Measurements from ENCODE around the gene RNF123.
A peak's percentile ranks its signal among the peaks of the same experiment; 100 is the strongest.

RNF123 gene

GRCh38 chr3:49659756-49660155 is 29.6 kb upstream of the RNF123 start:
- TF ChIP-seq YY1 (IDR thresholded peaks at IDR 0.05; ENCODE audit: insufficient read depth, insufficient read length) (no peak), SUZ12 (IDR thresholded peaks at IDR 0.05; ENCODE audit: extremely low read depth, insufficient read depth, insufficient read length) (no peak), ZNF274 (IDR thresholded peaks at IDR 0.05; ENCODE audit: low read depth, low read length) (no peak)
- Histone ChIP-seq H3K9ac (ENCODE audit: insufficient read length, low read depth) (no peak overlapping the region), H3K9me3 (ENCODE audit: insufficient read depth, low read length) (no peaks in the 10 kb centered on the region), H3K4me3 (ENCODE audit: insufficient read length, low read depth) (no peak overlapping the region), H3K4me1 (ENCODE audit: insufficient read depth, insufficient read length) (peaks cover 18% of the 10 kb centered on the region), H3K27me3 (ENCODE audit: insufficient read depth, insufficient read length) (no peaks in the 10 kb centered on the region), H3K36me3 (ENCODE audit: insufficient read depth, insufficient read length, low read length) (no peaks in the 10 kb centered on the region)
- no peak for DNase-seq (ENCODE audit: low read depth, low spot score)

GRCh38 chr3:49661281-49661680 is 28.1 kb upstream of the RNF123 start:
- H3K4me3 ChIP-seq (ENCODE audit: insufficient read length, low read depth): no peak overlapping the region
- peaks cover 23% of the 10 kb centered on the region for H3K4me1 ChIP-seq (ENCODE audit: insufficient read depth, insufficient read length)
- no peaks in the 10 kb centered on the region for H3K27me3 ChIP-seq (ENCODE audit: insufficient read depth, insufficient read length)
- TF ChIP-seq SUZ12 (IDR thresholded peaks at IDR 0.05; ENCODE audit: extremely low read depth, insufficient read depth, insufficient read length): no peak
- TF ChIP-seq YY1 (IDR thresholded peaks at IDR 0.05; ENCODE audit: insufficient read depth, insufficient read length): no peak
- TF ChIP-seq ZNF274 (IDR thresholded peaks at IDR 0.05; ENCODE audit: low read depth, low read length): no peak
- H3K9me3 ChIP-seq (ENCODE audit: insufficient read depth, low read length): no peaks in the 10 kb centered on the region
- no peaks in the 10 kb centered on the region for H3K36me3 ChIP-seq (ENCODE audit: insufficient read depth, insufficient read length, low read length)
- H3K9ac ChIP-seq (ENCODE audit: insufficient read length, low read depth): no peak overlapping the region
- DNase-seq (ENCODE audit: low read depth, low spot score): no peak

GRCh38 chr3:49662021-49662420 is 27.3 kb upstream of the RNF123 start:
- no peaks in the 10 kb centered on the region for H3K27me3 ChIP-seq (ENCODE audit: insufficient read depth, insufficient read length)
- no peaks in the 10 kb centered on the region for H3K36me3 ChIP-seq (ENCODE audit: insufficient read depth, insufficient read length, low read length)
- no peak for TF ChIP-seq ZNF274 (IDR thresholded peaks at IDR 0.05; ENCODE audit: low read depth, low read length)
- TF ChIP-seq YY1 (IDR thresholded peaks at IDR 0.05; ENCODE audit: insufficient read depth, insufficient read length): no peak
- TF ChIP-seq SUZ12 (IDR thresholded peaks at IDR 0.05; ENCODE audit: extremely low read depth, insufficient read depth, insufficient read length): no peak
- no peaks in the 10 kb centered on the region for H3K9me3 ChIP-seq (ENCODE audit: insufficient read depth, low read length)
- DNase-seq (ENCODE audit: low read depth, low spot score): no peak
- no peak overlapping the region for H3K4me3 ChIP-seq (ENCODE audit: insufficient read length, low read depth)
- H3K9ac ChIP-seq (ENCODE audit: insufficient read length, low read depth): no peak overlapping the region
- peaks cover 19% of the 10 kb centered on the region for H3K4me1 ChIP-seq (ENCODE audit: insufficient read depth, insufficient read length)

- no peaks in the 10 kb centered on the region for H3K9me3 ChIP-seq (ENCODE audit: insufficient read depth, low read length)
- no peak for DNase-seq (ENCODE audit: low read depth, low spot score)
- no peaks in the 10 kb centered on the region for H3K36me3 ChIP-seq (ENCODE audit: insufficient read depth, insufficient read length, low read length)
- TF ChIP-seq SUZ12 (IDR thresholded peaks at IDR 0.05; ENCODE audit: extremely low read depth, insufficient read depth, insufficient read length) (no peak), ZNF274 (IDR thresholded peaks at IDR 0.05; ENCODE audit: low read depth, low read length) (no peak), YY1 (IDR thresholded peaks at IDR 0.05; ENCODE audit: insufficient read depth, insufficient read length) (no peak)
- H3K27me3 ChIP-seq (ENCODE audit: insufficient read depth, insufficient read length): no peaks in the 10 kb centered on the region
- H3K4me3 ChIP-seq (ENCODE audit: insufficient read length, low read depth): no peak overlapping the region
- no peak overlapping the region for H3K9ac ChIP-seq (ENCODE audit: insufficient read length, low read depth)
- H3K4me1 ChIP-seq (ENCODE audit: insufficient read depth, insufficient read length): peaks cover 22% of the 10 kb centered on the region
Measured at GRCh38 chr3:49662720-49663413, 26.5 kb upstream of the RNF123 start.

- Histone ChIP-seq H3K27me3 (ENCODE audit: insufficient read depth, insufficient read length) (no peaks in the 10 kb centered on the region), H3K9me3 (ENCODE audit: insufficient read depth, low read length) (no peaks in the 10 kb centered on the region), H3K4me3 (ENCODE audit: insufficient read length, low read depth) (no peak overlapping the region), H3K4me1 (ENCODE audit: insufficient read depth, insufficient read length) (peaks cover 25% of the 10 kb centered on the region), H3K36me3 (ENCODE audit: insufficient read depth, insufficient read length, low read length) (no peaks in the 10 kb centered on the region), H3K9ac (ENCODE audit: insufficient read length, low read depth) (no peak overlapping the region)
- no peak for DNase-seq (ENCODE audit: low read depth, low spot score)
- TF ChIP-seq YY1 (IDR thresholded peaks at IDR 0.05; ENCODE audit: insufficient read depth, insufficient read length): no peak
Measured at GRCh38 chr3:49663831-49664230, 25.5 kb upstream of the RNF123 start.

GRCh38 chr3:49664300-49664699 is 25.1 kb upstream of the RNF123 start:
- TF ChIP-seq SUZ12 (IDR thresholded peaks at IDR 0.05; ENCODE audit: extremely low read depth, insufficient read depth, insufficient read length) (no peak), ZNF274 (IDR thresholded peaks at IDR 0.05; ENCODE audit: low read depth, low read length) (no peak), YY1 (IDR thresholded peaks at IDR 0.05; ENCODE audit: insufficient read depth, insufficient read length) (no peak)
- H3K4me1 ChIP-seq (ENCODE audit: insufficient read depth, insufficient read length): peaks cover 25% of the 10 kb centered on the region
- DNase-seq (ENCODE audit: low read depth, low spot score): no peak
- H3K9ac ChIP-seq (ENCODE audit: insufficient read length, low read depth): peak overlapping the region; percentile 28
- no peak overlapping the region for H3K4me3 ChIP-seq (ENCODE audit: insufficient read length, low read depth)
- no peaks in the 10 kb centered on the region for H3K36me3 ChIP-seq (ENCODE audit: insufficient read depth, insufficient read length, low read length)
- H3K9me3 ChIP-seq (ENCODE audit: insufficient read depth, low read length): no peaks in the 10 kb centered on the region
- H3K27me3 ChIP-seq (ENCODE audit: insufficient read depth, insufficient read length): no peaks in the 10 kb centered on the region

GRCh38 chr3:49665822-49666519 is 23.4 kb upstream of the RNF123 start:
- TF ChIP-seq ZNF274 (IDR thresholded peaks at IDR 0.05; ENCODE audit: low read depth, low read length) (no peak), YY1 (IDR thresholded peaks at IDR 0.05; ENCODE audit: insufficient read depth, insufficient read length) (no peak), SUZ12 (IDR thresholded peaks at IDR 0.05; ENCODE audit: extremely low read depth, insufficient read depth, insufficient read length) (no peak)
- Histone ChIP-seq H3K9ac (ENCODE audit: insufficient read length, low read depth) (no peak overlapping the region), H3K36me3 (ENCODE audit: insufficient read depth, insufficient read length, low read length) (peaks cover 5% of the 10 kb centered on the region), H3K27me3 (ENCODE audit: insufficient read depth, insufficient read length) (no peaks in the 10 kb centered on the region), H3K4me3 (ENCODE audit: insufficient read length, low read depth) (no peak overlapping the region), H3K9me3 (ENCODE audit: insufficient read depth, low read length) (no peaks in the 10 kb centered on the region), H3K4me1 (ENCODE audit: insufficient read depth, insufficient read length) (peaks cover 27% of the 10 kb centered on the region)
- no peak for DNase-seq (ENCODE audit: low read depth, low spot score)
